WERI-Rb-1 (cell line): Measurements from ENCODE around the gene RPTOR.

ENCODE experiments used
- DNase-seq: peaks from one replicate; pipeline ENCODE4 v3.0.0-alpha.2; 2020
- H3K27ac ChIP-seq: fragments of 250-450 bp; sonication (Bioruptor Pico); 2 replicates; pipeline ENCODE4 v1.5.1; 2020; ENCODE audit warnings: mild to moderate bottlenecking, moderate library complexity
- H3K27me3 ChIP-seq: fragments of 250-450 bp; sonication (Bioruptor Pico); 2 replicates; pipeline ENCODE4 v1.5.1; 2021; ENCODE audit warnings: mild to moderate bottlenecking, low read depth, moderate library complexity; ENCODE audit not compliant: insufficient read depth, severe bottlenecking
- H3K36me3 ChIP-seq: fragments of 250-450 bp; sonication (Bioruptor Pico); 2 replicates; pipeline ENCODE4 v1.5.1; 2020; ENCODE audit warnings: mild to moderate bottlenecking, moderate library complexity
- H3K4me3 ChIP-seq: 2 replicates; pipeline ENCODE4 v1.5.1; 2011; ENCODE audit warnings: low read depth, mild to moderate bottlenecking, control low read depth, low read length
- H3K9me3 ChIP-seq: fragments of 250-450 bp; sonication (Bioruptor Pico); 2 replicates; pipeline ENCODE4 v1.5.1; 2021; ENCODE audit warnings: mild to moderate bottlenecking, moderate library complexity; ENCODE audit not compliant: severe bottlenecking
- CTCF ChIP-seq: IDR thresholded peaks from 2 replicates; pipeline ENCODE4 v1.5.1; 2011; ENCODE audit warnings: low read depth, mild to moderate bottlenecking, control low read depth, inconsistent platforms, low read length

Gene RPTOR

DNA sequence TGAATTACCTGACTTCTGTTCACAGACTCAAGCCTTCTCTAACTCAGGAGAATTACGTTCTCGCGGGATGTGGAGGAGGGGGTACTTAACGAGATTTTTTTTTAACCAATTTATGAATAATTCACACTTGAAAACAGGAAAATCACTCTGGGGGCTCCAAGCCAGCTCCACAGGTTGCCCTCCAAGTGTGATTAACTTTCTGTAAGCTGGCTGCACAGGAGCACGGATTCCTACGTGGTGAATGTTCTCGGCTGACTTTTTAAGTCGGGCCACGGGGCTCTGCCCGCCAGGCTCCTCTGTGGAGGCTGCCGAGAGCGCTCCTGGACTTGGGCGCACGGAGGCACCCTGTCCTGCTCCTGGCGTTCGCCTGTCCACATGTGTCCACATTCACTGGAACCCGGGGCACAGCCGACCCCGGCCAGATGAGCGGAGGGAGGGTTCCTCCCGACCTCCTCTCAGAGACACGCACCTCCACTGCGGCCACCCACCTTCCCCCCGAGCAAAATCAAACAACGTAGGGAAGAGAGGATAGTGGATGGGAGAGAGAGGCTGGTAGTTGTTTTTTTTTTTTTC is 299.9 kb downstream of the RPTOR start:
- H3K27me3 ChIP-seq = no peaks in the 10 kb centered on the region
- H3K36me3 ChIP-seq = peaks cover 53% of the 10 kb centered on the region
- no peak for TF ChIP-seq CTCF
- H3K4me3 ChIP-seq = no peak overlapping the region
- H3K27ac ChIP-seq = no peak overlapping the region
- DNase-seq = no peak
- H3K9me3 ChIP-seq = no peaks in the 10 kb centered on the region

DNA sequence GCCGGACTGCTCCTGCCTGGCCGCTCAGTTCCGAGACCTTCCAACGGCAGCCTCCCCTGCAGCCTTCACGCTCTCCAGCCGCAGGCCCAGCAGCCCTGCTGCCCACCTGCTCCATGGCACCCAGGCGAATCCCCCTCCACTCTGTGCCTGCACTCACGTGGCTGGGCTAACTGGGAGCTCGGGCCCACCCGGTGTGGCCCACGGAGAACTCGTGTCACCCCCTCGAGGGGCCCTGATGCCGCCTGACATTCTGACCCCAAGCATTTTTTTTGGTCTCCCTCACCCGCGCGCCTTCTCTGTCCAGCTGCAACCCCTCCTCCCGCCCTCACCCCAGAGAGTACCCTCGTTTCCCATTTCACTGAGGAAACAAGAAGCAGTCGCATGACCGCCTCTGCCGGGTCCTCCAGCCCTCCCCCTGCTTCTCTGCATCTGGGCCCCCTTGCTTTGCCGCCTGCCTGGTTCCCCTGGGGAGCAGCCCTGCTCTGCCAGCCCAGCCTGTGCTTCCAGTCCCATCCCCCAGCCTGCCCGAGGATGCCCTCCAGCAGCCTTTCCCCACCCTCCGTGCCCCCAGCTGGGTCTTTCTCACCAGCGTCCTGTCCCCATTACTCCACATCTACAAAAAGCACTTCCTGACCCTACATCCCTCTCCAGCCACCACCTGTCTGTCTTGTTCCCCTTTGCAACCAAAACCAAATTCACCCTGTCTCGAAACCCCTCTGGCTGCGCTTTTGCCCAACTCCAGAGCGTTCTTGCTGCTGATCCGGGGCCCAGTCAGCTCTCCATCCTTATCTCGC is 300.6 kb downstream of the RPTOR start:
- no peak for DNase-seq
- Histone ChIP-seq H3K9me3 (no peaks in the 10 kb centered on the region), H3K27me3 (no peaks in the 10 kb centered on the region), H3K4me3 (no peak overlapping the region), H3K27ac (no peak overlapping the region), H3K36me3 (peaks cover 54% of the 10 kb centered on the region)
- no peak for TF ChIP-seq CTCF

DNA sequence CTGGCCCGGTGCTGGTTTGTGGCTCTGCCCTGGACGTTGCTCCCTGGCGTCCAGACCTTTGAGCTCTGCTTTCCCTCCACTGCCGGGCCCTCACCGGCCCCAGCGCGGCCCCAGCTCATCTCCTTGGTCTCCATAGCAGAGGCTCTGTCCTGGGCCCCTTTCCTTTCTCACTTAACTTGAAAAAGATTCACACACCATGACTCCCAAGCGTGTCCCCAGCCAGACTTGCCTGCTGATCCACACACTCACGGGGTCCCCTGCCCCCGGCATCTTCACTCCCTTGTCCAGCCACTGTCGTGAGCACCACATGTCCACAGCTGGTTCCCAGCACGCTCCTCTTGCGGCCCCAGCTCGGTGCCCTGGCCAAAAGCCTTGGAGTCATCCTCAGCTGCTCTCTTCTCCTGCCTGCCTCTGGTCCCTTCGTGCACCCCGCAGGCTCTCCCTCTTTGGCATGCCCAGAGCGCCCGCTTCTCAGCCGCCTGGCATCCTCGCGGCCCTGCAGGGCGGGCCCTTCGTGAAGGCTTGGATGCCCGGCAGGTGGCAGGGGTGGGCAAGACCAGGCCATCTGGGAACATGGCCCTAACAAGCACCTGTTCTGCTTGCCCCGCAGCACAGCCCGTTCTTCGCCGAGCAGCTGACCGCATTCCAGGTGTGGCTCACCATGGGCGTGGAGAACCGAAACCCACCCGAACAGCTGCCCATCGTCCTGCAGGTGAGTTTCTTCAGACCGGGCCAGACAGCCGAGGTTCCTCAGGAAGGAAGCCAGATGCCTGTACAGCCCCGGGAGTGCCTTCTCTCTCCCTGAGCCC is 301.4 kb downstream of the RPTOR start:
- Histone ChIP-seq H3K9me3 (no peaks in the 10 kb centered on the region), H3K27ac (no peak overlapping the region), H3K4me3 (no peak overlapping the region), H3K36me3 (peaks cover 55% of the 10 kb centered on the region), H3K27me3 (no peaks in the 10 kb centered on the region)
- no peak for DNase-seq
- TF ChIP-seq CTCF = no peak

- TF ChIP-seq CTCF = no peak
- Histone ChIP-seq H3K27ac (no peak overlapping the region), H3K9me3 (no peaks in the 10 kb centered on the region), H3K36me3 (peaks cover 55% of the 10 kb centered on the region), H3K4me3 (no peak overlapping the region), H3K27me3 (no peaks in the 10 kb centered on the region)
- no peak for DNase-seq
Measured at GRCh38 chr17:80846932-80847331, 302.3 kb downstream of the RPTOR start.

- H3K27me3 ChIP-seq = no peaks in the 10 kb centered on the region
Measured at GRCh38 chr17:80847496-80848230, 303.0 kb downstream of the RPTOR start.

More at GRCh38 chr17:80847496-80848230, 303.0 kb downstream of the RPTOR start:
- no peak for DNase-seq
- Histone ChIP-seq H3K27ac (no peak overlapping the region), H3K9me3 (no peaks in the 10 kb centered on the region), H3K4me3 (no peak overlapping the region), H3K36me3 (peaks cover 50% of the 10 kb centered on the region)
- TF ChIP-seq CTCF = no peak
